Superior temporal gyrus (tissue), 1 donor: ENCODE measurements around the gene HOXA6.

Experiments
- DNase-seq: peaks from one replicate; pipeline ENCODE4 v3.0.0-alpha.2; 2016; ENCODE audit errors: extremely low spot score

Gene HOXA6

DNA sequence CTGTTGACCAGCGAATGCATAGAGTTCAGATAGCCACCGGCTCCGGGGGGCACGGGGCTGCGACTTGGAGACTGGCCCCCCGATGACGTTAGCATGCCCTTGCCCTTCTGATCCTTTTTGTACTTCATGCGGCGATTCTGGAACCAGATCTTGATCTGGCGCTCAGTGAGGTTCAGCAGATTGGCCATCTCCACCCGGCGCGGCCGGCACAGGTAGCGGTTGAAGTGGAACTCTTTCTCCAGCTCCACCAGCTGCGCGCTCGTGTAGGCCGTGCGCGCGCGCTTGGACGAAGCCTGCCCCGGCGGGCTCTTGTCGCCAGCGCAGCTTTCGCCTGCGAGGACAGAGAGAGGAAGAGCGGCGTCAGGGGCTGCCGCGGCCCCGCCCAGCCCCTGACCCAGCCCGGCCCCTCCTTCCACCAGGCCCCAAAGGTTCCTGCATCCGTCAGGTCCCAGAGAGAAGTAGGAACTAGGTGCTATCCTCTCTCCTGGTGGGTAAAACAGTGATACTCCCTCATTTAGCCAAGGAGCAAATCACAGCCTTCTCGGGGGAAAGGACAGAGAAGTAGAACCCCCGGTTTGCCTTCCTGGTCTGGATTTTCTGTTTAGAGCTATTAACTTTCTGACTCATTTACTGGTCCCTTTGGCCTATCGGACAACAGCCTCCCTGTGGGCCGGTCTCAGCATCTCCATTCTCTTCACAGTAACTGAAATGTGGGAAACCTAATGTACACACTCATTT is 39.0 kb downstream of the HOXA6 start:
- DNase-seq = no peak

DNA sequence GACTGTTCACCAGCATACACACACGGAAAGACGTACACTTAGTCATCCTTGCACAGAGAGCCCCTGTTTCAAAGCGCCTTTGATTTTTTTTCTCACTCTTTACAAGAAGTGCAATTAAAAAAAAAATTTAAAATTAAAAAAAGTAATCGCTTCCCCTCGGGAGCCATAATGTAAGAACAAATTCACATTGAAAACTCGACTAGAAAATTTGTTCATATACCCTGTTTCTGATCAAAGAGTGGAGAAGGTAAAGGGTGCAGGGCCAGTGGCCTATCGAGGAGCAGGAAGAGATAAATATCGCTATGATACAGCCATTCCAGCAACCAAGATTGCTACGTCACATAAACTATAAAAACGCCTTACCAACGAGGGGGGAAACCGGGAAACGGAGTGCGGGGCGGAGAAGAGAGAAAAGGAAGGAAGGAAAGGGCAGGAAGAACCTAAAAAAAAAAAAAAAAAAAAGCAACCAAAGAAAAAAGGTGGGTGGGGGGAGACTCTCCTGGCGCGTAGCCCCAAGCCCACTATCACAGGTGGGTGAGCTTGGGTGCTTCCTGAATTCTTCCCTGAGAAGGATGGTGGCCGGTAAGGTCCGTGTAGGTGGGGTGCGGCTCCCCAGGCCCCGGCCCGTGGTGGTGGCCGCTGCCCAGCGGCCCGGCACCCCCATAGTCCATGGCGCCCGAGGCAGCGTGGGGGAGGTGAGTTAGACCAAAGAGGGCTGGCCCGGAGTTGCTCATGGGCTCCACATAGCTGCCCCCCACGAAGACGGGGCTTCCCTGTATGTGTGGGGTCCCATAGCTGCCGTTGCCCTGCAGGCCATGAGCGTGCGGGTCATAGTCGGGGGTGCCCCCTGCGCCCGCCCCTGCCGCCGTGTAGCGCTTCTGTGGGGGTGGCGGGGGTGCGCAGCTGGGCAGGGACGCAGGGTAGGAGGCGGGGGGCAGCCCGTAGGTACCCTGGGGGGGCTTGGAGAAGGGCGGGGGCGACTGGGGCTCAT is 39.9 kb downstream of the HOXA6 start:
- no peak for DNase-seq

DNA sequence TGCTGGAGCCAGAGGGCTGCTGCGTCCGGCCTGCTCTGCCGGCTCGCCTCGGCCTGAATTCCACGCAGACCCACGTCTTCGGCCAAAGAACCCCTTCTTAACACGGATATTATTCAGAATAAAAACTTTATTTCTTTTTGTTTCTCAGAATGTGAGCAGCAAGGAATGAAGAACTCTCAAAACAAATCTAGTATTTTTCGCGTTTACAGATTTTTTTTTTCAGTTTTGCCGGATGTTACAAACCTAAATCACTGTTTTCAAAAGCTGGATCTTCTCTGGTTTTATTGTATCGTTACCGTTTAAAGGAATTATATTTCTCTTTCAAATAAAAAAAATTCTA is 40.7 kb downstream of the HOXA6 start:
- DNase-seq = no peak

DNA sequence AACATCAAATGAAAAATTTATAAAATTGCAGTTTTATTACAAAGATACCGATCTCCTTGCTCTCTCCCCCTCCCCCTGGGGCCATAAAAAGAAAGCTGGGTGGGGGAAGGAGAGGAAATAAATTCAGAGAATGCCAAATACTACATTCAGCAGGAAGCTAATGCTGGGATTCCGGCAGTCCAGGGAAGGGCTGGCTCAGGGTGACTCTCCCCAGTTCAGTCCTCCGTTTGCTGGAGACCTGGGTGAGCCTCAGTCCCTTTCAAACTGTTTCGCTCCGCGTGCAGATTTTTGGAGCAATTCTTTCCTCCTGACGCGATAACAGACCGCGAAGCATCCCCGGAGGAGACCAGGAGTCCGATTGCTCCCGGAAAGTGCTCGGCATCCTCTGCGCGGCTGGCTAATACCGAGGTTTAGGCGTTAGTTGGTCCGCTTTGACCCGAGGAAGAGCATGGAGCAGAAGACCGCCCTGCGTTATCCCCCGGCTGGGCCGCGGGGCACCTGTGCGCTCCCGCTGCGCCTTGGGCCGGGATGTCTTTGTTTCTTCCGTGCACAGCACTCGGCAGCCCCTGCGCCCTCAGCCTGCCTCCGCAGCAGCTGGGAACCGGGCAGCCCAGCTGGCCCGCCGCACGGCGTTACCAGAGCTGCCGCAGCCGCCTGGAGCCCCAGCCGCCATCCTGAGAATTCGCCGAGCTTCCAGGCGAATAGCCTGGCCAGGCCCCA is 41.2 kb downstream of the HOXA6 start:
- DNase-seq = no peak

DNA sequence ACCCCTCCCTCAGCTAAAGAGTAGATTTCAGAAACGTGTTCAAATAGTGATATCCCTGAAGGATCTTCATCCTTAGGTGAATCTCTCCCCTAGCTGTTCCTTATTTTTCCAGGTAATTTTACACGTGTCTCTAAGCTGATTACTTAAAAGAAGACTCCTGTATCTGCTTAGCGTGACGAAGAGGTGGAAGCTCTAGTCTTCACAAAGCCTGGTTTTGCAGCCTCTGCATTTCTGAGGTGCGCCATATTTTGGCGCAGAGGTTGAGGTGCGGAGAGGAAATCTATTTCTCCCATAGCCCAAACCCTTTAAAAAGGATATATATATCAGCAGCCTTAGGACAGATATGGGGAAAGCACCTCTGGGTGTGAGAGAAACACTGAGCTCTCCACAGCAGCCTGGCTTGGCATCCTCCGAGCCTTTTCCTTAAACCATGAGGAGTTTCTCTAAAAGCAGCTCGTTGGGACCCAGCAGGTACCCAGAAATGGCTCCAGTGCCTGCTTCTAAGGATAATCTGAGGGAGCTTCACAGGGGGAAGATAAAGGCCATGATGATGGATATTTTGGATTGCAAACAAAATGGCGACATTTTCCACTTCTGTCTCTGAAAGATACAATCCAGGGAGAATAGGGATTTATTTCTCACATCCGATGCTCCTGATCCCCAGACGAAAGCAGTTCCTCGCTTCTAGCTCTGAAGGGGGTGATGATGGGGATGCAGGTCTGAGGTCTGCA is 42.1 kb downstream of the HOXA6 start:
- no peak for DNase-seq

DNA sequence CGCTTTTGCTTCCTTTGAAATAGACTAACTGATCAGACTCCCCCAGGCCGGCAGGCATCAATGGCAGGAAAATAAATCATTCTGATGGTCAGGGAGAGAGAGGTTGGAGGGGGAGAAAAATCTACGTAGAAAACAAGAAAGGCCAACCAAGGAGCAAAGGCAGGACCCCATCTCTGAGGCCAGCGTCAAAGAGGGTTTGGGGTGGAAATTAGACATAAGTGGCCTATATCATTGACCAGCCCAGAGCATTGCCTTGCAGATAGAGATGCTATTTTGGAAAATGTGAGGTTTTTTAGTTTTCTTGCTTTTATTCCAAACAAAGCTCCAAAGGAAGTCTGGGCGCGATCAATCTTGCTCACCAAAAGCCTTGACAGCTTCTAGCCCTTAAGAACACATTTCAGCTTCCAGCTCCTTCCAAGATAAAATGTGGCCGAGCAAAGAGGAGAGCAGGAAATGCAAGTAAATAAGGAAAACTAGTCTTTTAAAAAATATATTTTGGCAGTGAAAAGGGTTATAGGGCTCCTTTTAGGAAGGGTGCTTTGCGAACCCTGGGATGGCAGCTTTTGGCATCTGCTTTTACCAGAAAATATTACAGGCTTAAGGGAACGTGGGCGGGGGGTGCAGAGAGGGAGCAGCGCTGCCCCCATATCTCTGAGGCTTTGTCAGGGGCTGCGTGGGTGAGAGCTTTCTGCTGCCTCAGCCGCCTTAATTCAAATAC is 43.1 kb downstream of the HOXA6 start:
- no peak for DNase-seq

DNA sequence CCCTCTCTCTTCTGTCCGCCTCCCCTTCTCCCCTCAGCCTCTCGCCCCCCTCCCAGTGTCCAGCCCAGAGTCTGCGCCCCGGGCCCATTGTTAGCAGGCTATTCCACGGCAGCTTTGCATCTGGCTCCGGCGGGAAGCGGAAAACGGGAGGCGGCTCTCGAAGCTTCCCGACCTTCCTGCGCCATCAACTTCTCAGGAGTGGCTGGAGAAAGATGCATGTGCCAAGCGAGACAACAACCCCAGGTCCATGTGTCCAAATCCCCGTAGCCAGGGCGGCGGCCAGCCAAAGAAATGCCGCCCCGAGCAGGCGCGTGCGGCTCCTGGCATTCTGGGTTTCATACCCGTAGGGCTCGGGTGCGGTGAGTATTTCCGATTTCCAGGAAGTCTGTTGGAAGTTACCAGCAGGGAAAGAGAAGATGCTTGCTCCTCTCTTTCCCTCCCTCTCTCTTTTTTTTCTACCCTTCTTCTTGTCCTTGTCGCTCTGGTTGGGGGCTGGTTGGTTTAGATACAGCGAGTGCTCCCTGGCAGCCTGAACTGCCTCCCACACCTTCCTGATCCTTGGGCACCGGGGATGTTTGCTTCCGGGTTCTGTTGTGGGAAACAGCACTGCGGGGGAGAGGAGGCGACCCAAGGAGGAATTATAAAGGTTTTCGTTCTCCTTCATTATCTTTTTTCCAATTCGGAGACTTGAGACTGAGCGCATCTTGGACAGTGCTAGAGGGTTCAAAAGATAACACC is 43.9 kb downstream of the HOXA6 start:
- no peak for DNase-seq

DNA sequence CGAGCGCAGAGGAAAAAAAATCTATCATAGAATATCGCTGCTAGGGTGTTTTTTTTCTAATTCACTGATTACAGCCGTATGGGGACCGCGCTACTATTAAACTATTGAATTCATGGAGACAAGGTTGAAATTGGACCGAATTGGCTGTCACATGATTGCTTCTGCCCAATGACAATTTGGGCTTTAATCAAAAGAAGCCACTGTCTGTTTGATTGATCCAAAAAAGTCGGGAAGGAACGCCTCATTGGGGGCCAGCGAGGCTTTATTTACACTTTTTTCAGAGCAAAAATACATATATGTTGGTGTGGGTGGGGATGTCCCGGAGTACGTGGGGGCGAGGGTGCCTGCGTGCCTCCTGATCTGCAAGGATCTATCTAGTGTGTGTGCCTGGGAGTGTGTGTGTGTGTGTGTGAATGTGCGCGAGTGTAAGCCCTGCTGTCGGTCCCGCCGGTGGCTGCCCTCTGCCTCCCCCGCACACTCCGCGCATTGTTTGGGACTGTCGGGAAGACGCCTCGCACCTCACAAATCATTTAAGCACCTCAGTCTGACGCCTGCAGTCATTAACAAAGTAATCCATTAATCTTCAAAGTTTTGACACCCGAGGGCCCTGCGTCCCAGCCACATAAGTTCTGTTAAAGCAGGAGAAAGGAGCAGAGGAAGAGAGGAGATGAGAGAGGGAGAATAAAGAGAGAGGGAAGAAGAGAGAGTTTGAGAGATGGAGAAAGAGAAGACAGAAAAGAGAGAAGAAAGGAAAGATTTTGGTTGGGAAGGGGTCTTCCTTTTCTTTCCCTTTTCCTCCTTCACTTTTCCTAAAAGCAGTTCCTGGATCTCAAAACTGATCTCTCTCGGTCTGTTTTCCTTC is 44.8 kb downstream of the HOXA6 start, which contains the start of gene HOXA2:
HOXA2 (minus strand) TSS at position 103 of the 862 bp plus-strand sequence. CDS start 183 bp downstream, outside the sequence.
- no peak for DNase-seq

DNA sequence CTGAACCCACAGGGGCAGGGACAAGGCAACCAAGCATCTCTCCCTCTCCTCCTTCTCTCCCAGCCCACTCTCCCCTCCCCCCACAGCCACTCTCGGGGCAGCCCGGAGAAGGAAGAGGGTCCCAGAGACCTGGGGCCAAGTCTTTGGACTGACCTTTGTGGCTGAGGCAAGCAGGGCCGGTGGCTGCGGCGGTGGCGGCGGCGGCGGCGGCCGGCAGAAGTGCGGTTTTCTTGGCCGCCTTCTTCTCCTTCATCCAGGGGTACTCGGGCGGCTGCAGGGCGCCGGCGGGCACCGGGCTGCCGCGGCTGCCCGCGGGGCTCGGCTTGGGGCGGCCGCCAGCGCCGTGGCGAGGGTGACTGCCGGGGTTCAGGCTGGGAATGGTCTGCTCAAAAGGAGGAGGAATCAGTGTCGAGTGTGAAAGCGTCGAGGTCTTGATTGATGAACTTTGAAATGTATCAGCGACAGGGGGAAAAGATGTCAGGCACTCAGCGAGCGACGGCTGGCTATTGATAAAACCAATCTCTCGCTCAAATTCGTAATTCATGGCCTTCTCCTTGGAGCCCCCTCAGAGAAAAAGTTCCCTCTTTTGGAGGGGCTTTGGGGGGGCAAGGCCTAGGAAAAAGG is 45.5 kb downstream of the HOXA6 start:
- DNase-seq = no peak

DNA sequence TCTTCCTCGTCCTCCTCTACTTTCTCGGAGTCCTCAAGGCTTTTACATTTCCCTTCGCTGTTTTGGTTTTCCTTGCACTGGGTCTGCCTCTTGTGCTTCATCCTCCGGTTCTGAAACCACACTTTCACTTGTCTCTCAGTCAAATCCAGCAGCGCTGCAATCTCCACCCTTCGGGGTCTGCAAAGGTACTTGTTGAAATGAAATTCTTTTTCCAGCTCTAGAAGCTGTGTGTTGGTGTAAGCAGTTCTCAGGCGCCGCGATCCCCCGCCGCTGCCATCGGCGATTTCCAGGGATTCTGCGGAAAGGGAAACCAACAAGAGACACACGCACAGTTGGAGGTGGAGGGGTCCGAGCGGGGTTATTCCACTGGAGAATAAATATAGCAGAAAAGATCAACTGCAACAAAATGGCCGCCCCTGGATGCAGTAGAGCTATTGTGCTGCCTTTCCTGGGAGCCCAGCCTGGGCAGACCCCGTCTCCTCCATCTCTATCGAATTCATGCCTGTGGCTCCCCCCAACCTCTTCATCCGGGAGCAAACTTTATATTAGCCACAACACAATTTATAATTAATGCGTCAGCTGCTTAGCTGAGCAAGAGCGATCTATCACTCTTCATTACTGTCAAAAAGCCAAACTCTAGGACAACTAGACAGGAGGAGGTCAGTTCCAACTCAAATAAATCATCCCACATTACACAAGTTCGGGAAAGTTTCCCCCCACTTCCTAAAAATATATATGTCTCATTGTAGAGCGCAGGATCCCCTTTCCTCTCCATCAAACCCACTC is 46.2 kb downstream of the HOXA6 start:
- no peak for DNase-seq

DNA sequence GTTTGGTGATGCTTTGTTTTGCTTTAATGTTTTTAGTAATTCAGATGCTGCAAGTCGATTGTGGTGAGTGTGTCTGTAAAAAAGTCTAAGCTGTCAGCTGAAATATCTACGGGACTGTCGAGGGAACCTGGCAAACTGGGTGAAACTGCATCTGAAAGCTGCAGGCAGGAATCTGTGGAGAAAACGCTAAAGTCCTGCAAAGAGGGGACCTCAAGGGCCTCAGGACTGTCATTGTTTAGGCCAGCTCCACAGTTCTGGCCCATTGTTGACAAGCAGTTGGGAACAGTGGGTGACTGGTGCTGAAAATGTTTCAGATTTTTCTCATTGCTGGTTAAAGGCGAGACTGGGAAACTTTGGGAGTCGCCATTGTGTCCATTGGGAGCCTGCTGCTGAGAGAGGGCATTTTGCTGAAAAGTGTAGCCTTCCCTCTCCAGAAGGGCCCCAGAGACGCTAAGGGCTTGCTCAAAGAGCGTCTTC is 46.8 kb downstream of the HOXA6 start:
- no peak for DNase-seq

DNA sequence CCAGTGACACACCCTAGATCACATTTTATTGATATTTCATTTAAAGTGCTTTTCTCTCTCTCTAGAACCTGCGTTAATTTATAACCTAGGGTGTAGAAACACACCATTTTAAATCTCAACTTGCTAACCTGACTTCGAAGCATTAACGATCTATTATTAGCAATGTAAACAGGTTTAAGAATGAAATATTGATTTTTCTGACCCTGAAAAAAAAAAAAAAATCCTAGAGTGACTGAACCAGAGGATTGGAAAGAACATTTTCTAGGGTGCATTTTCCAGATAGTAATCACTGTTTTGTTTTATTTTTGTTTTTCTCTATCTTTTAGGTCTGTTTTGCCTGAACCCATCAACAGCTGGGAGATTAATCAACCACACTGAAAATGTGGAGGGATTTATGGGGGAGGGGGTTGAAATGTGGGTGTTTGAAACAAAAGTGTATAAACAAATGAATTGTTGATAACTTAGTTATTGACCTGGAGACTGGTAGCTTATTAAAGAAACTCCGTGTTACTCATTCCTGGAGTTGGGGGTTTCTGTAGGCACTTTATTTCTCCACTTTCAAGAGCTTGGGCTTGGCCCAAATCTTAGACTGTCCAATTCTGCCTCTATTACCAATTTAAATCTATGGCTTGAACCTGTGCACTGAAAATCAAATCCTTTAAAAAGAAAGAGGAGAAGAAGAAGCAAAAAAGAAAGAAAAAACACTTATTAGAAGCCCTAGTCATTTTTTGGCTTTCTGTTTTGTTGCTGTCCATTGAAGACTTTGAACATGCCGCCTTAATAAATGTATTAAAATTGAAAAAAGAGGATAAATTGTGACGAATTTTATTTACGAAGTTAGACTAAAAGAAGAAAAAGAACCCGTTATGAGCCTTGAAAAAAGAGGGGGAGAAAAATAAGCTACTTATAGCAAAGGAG is 47.9 kb downstream of the HOXA6 start:
- DNase-seq = no peak

DNA sequence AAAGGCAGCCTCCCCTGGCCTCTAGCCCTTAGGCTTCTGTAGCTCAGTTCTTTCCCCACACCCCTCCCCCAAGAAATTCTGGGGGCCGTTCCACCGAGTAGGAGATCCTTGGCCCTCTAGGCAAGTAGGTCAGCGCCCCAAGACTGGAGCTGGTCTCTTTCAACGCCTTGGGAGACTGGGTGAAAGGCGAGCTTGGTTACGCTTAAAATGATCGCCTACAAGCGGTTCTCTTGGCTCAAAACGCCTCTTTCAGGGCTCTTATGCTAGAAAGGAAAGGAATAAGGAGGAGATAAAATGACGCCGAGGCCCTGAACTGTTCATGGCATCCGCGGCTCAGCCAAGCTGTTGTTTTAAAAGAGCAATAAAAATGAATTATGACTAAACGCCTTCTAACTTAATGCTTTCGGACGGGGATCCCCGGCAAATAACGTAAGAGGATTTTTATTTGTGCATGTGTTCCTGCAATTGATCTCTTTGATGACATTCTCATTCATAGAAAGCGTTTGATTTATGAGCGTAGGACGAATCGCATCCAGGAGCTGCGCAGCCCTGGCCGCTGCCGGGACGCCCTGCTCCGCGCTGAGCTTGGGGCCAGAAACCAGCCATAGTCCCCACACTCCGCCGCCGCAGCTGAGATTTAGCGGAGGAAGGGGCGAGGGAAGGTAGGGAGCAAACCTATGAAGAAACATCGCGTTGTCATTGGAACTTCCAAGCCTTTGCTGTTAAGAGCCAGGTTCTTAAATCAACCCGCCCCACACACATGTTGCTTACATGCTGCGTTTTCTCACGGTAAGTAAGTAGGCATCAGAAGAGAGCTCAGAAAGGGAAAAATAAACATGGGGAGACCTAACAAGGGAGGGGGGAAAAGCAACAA is 48.8 kb downstream of the HOXA6 start:
- DNase-seq = no peak

DNA sequence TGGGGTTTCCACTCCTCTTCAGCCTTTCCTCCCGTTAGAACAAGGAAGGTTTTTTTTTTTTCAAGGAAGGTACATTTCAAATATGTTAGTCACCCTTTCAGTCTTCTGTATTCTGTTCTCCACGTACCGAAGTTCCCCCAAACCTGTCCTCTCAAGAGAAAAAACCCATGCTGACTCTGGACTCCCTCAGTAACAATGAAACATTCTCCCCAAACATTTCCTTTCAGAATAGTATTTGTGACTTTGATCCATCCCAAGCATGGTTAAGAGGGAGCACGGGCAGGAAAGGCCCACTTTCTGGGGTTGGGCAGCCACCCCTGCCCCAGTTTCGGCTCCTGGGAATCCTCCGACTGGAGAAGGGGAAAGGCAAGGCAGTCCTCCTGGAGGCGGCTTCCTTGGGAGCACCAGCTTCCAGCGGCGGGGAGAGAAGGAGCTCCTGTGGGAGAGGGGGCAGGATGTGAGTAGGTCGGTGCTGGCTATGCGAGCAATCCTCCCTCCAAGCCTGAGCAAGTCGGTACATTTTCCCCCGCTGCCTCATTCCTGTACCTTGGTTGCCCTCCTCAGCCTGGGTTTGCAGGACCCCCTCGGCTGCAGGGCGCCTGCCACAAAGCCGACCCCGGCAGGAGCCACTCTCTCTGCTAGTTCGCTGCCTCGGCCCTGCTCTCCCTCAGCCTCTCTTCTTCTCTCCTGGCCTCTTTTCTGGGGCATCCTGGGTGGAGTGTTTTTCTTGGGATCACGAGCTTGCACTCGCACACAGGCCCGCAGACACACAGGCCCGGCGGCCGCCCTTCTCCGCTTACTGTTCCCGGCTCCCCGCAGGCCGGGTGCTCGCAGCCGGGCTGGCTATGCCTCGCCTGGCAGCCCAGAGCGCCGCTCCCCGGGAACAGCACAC is 49.6 kb downstream of the HOXA6 start:
- DNase-seq = no peak
